Measurements from ENCODE around the gene RAB11FIP4. TPM values are rescaled to one million over a fixed set of nuclear protein-coding genes. Genes with fewer than 3 reads are reported as not detected.

Gene RAB11FIP4
- total RNA-seq, 1 experiment from 2014 or later, result 15.1 TPM

DNA sequence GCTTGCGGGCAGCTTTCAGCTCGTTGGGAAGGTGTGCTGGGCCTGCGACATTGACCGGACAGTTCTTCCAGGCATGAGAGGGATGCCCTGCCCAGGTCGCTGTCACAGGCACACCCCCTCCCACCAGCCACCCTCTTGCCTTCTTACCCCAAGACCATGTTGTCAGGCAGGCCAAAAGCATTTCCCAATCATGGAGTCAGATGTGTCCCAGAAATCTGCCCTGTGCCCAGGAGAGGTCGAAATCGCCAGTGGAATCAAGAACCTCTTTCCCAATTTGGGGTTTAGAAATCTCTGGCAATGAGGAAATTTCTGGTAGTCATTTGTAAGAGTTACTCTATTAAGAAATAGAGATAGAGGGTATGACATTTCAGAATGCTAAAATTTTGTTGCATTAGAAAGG, 177.1 kb downstream of the RAB11FIP4 start:
- H3K4me1 ChIP-seq (ENCODE audit: control insufficient read depth in 1 of 2, insufficient read depth in 2 of 2, low read length in 2 of 2), result peaks cover 3 to 20% of the 10 kb centered on the region in 2 experiments; a peak in 3 of 4 replicates
- BruUV-seq (replicated peaks), result no TSS peak
- no peak overlapping the region for H3K27ac ChIP-seq (ENCODE audit: low read depth, low read length)
- no peaks in the 10 kb centered on the region for H3K79me2 ChIP-seq (ENCODE audit: insufficient read depth, low read length)
- intact Hi-C loops (cut with micrococcal nuclease), result no loop called here
- no peak overlapping the region for H3K4me2 ChIP-seq (ENCODE audit: low read length)
- no peaks in the 10 kb centered on the region for H3K9me2 ChIP-seq (ENCODE audit: insufficient read depth)
- no peaks in the 10 kb centered on the region for H3K27me3 ChIP-seq (ENCODE audit: insufficient read depth, low read length)
- no peaks in the 10 kb centered on the region for H4K20me1 ChIP-seq (ENCODE audit: insufficient read depth)
- H3K36me3 ChIP-seq (ENCODE audit: control insufficient read depth in 1 of 2, insufficient read depth in 2 of 2, low read length in 2 of 2), result no peaks in the 10 kb centered on the region
- ChIA-PET CTCF (no interaction called here), POLR2A (no interaction called here), RAD21 (ENCODE audit: low non-redundant PET in 1 of 2, low total read pairs in 2 of 2, uncharacterized antibody in 2 of 2, unreplicated experiment in 2 of 2) (no interaction called here)
- no peak overlapping the region for H2AFZ ChIP-seq (ENCODE audit: low read depth, low read length, poor library complexity, severe bottlenecking)
- DNase-seq (ENCODE audit: low read depth, low spot score) (no peak), ATAC-seq (no peak)
- TF ChIP-seq JUND (IDR thresholded peaks at IDR 0.05), result no peak
- no peak overlapping the region for H3K9ac ChIP-seq (ENCODE audit: low read length)
- no peak overlapping the region for H3K4me3 ChIP-seq (replicated peaks in 1 of 2; ENCODE audit: low read depth in 1 of 2, low read length in 2 of 2)
- H3K9me3 ChIP-seq (ENCODE audit: control insufficient read depth in 1 of 2, insufficient read depth in 1 of 2, low read depth in 1 of 2, low read length in 2 of 2), result no peaks in the 10 kb centered on the region

DNA sequence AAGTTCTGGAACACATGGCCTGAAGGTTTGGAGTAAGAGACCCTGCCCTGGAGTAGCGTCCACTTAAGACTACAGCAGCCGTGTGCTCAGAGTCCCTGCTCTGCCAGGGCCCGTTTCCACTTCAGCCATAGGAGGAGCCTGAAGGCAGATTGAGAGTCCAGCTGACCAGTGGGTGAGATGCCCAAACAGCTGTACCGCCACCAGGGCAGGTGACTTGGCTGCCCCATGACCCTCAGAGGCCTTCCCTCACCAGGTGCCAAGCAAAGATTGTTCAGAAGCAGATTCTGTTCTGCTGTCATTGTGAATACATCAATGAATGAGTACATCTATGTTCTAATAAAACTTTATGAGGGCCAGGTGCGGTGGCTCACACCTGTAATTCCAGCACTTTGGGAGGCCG, 178.8 kb downstream of the RAB11FIP4 start:
- CTCF ChIA-PET, result no interaction called here
- no peaks in the 10 kb centered on the region for H4K20me1 ChIP-seq (ENCODE audit: insufficient read depth)

More for the DNA sequence above, 178.8 kb downstream of the RAB11FIP4 start:
- no peak for TF ChIP-seq POLR2AphosphoS5 (IDR thresholded peaks at IDR 0.05; ENCODE audit: low read depth, low read length)
- TF ChIP-seq ZFX (IDR thresholded peaks at IDR 0.05), result no peak
- Histone ChIP-seq H3K4me3 (replicated peaks in 1 of 2; ENCODE audit: low read depth in 1 of 2, low read length in 2 of 2) (no peak overlapping the region), H3K4me1 (ENCODE audit: control insufficient read depth in 1 of 2, insufficient read depth in 2 of 2, low read length in 2 of 2) (peaks cover 3 to 21% of the 10 kb centered on the region in 2 experiments; a peak in 3 of 4 replicates), H3K4me2 (ENCODE audit: low read length) (no peak overlapping the region), H3K9me3 (ENCODE audit: control insufficient read depth in 1 of 2, insufficient read depth in 1 of 2, low read depth in 1 of 2, low read length in 2 of 2) (no peaks in the 10 kb centered on the region), H3K27ac (ENCODE audit: low read depth, low read length) (no peak overlapping the region), H3K36me3 (ENCODE audit: control insufficient read depth in 1 of 2, insufficient read depth in 2 of 2, low read length in 2 of 2) (no peaks in the 10 kb centered on the region), H3K9ac (ENCODE audit: low read length) (no peak overlapping the region), H3K9me2 (ENCODE audit: insufficient read depth) (no peaks in the 10 kb centered on the region), H3K27me3 (ENCODE audit: insufficient read depth, low read length) (no peaks in the 10 kb centered on the region), H2AFZ (ENCODE audit: low read depth, low read length, poor library complexity, severe bottlenecking) (no peak overlapping the region), H3K79me2 (ENCODE audit: insufficient read depth, low read length) (no peaks in the 10 kb centered on the region)
- DNase-seq (ENCODE audit: low read depth, low spot score), result no peak
- ATAC-seq, result no peak
- BruUV-seq (replicated peaks), result no TSS peak
- RAD21 ChIA-PET (ENCODE audit: low non-redundant PET in 1 of 2, low total read pairs in 2 of 2, uncharacterized antibody in 2 of 2, unreplicated experiment in 2 of 2), result no interaction called here
- intact Hi-C loops (cut with micrococcal nuclease), result no loop called here
- POLR2A ChIA-PET, result no interaction called here

All from HCT116 (cell line).